Activated naive CD4-positive, alpha-beta T cell (primary cell): ENCODE results near the gene CDC14A.
"Not testable (repeated sequence)": the region's sequence is repeated elsewhere in the genome, so short reads cannot be mapped to it uniquely, and the experiment has no call there.

Source experiments
- DNase-seq, 4 experiments: peaks; one replicate each; lab custom pipeline; 2025; lab: John Stamatoyannopoulos, UW

Gene CDC14A

GRCh38 chr1:100332331-100332730 lies 20.0 kb upstream of the CDC14A start:
- DNase-seq: no peak

GRCh38 chr1:100335436-100335835 lies 16.9 kb upstream of the CDC14A start:
- no peak for DNase-seq

GRCh38 chr1:100337878-100338277 lies 14.4 kb upstream of the CDC14A start:
- not testable (repeated sequence) for DNase-seq

GRCh38 chr1:100339735-100340134 lies 12.6 kb upstream of the CDC14A start:
- not testable (repeated sequence) for DNase-seq

GRCh38 chr1:100340494-100340893 lies 11.8 kb upstream of the CDC14A start:
- DNase-seq: no peak

- no peak for DNase-seq
These were observed 10.0 kb upstream of the CDC14A start for GRCh38 chr1:100342348-100342747.

GRCh38 chr1:100343897-100344296 lies 8.4 kb upstream of the CDC14A start:
- DNase-seq: no peak

- no peak for DNase-seq
These were observed 7.5 kb upstream of the CDC14A start for GRCh38 chr1:100344774-100345173.

- DNase-seq: no peak
These were observed 5.9 kb upstream of the CDC14A start for GRCh38 chr1:100346387-100346786.

- no peak for DNase-seq
These were observed 5.0 kb upstream of the CDC14A start for GRCh38 chr1:100347009-100347966.

- DNase-seq: no peak
These were observed 3.7 kb upstream of the CDC14A start for GRCh38 chr1:100348549-100349144.

GRCh38 chr1:100349246-100349645 lies 3.1 kb upstream of the CDC14A start:
- no peak for DNase-seq

- no peak for DNase-seq
These were observed 1.6 kb upstream of the CDC14A start for GRCh38 chr1:100350787-100351094.

- peak; percentile 54 to 75 (median 67) for DNase-seq
These were observed 1.0 kb upstream of the CDC14A start for GRCh38 chr1:100351095-100351887.

- DNase-seq: peak in 1 of 4 experiments; percentile 38
These were observed 930 bp downstream of the CDC14A start for GRCh38 chr1:100353071-100353801.

- DNase-seq: no peak
These were observed 1.7 kb downstream of the CDC14A start for GRCh38 chr1:100353988-100354387.

- no peak for DNase-seq
These were observed 2.7 kb downstream of the CDC14A start for GRCh38 chr1:100354971-100355394.

GRCh38 chr1:100358210-100358609 lies 5.9 kb downstream of the CDC14A start:
- DNase-seq: no peak

- no peak for DNase-seq
These were observed 6.8 kb downstream of the CDC14A start for GRCh38 chr1:100359139-100359538.

GRCh38 chr1:100360790-100361510 lies 8.6 kb downstream of the CDC14A start:
- DNase-seq: no peak

- DNase-seq: no peak
These were observed 9.3 kb downstream of the CDC14A start for GRCh38 chr1:100361511-100362089.
